SU-DHL-6 (cell line): ENCODE data around the gene NUBP2.

Experiments
- H2AFZ ChIP-seq: fragments of 200-600 bp; sonication (generic); 2 replicates; pipeline ENCODE4 v1.6.1; 2014; ENCODE audit warnings: low read depth, mild to moderate bottlenecking, moderate library complexity, mixed read lengths, antibody characterized with exemption, low read length; ENCODE audit not compliant: severe bottlenecking
- H3F3A ChIP-seq: fragments of 200-600 bp; shearing (Covaris generic); 2 replicates; pipeline ENCODE4 v1.6.0; 2016; ENCODE audit warnings: antibody characterized with exemption, mild to moderate bottlenecking; ENCODE audit not compliant: insufficient read depth
- H3K27ac ChIP-seq: fragments of 200-600 bp; sonication (generic); 2 replicates; pipeline ENCODE4 v1.5.1; 2016; ENCODE audit warnings: low read depth, mild to moderate bottlenecking, low read length, moderate library complexity, mixed read lengths
- H3K27me3 ChIP-seq: fragments of 200-600 bp; sonication (generic), shearing (Covaris generic); 2 replicates; pipeline ENCODE4 v1.6.0; 2014; ENCODE audit warnings: mild to moderate bottlenecking, low read length
- H3K36me3 ChIP-seq: fragments of 200-600 bp; sonication (generic); 2 replicates; pipeline ENCODE4 v1.6.1; 2014; ENCODE audit warnings: mild to moderate bottlenecking, low read length, mixed read lengths
- H3K4me2 ChIP-seq: fragments of 300-600, 200-600 bp; shearing (Covaris generic), sonication (generic); 2 replicates; pipeline ENCODE4 v1.6.0; 2014; ENCODE audit warnings: low read length, low read depth, mild to moderate bottlenecking; ENCODE audit not compliant: poor library complexity, severe bottlenecking
- H3K4me3 ChIP-seq: fragments of 200-600 bp; sonication (generic); 2 replicates; pipeline ENCODE4 v1.5.1; 2014; ENCODE audit warnings: antibody characterized with exemption, low read length, mild to moderate bottlenecking, mixed read lengths; ENCODE audit not compliant: insufficient read depth, poor library complexity, severe bottlenecking
- H3K79me2 ChIP-seq: fragments of 200-600 bp; sonication (generic); 2 replicates; pipeline ENCODE4 v1.6.1; 2014; ENCODE audit warnings: mild to moderate bottlenecking, low read length, moderate library complexity; ENCODE audit not compliant: insufficient read depth
- H3K9ac ChIP-seq: fragments of 200-600 bp; sonication (generic); 2 replicates; pipeline ENCODE4 v1.7.0; 2014; ENCODE audit warnings: mild to moderate bottlenecking, low read length
- H3K9me2 ChIP-seq: fragments of 200-600 bp; sonication (generic); replicated peaks from 2 replicates; pipeline ENCODE4 v1.6.1; 2014; ENCODE audit warnings: low read length; ENCODE audit not compliant: insufficient read depth
- H3K9me3 ChIP-seq: fragments of 200-600 bp; sonication (generic); 2 replicates; pipeline ENCODE4 v1.6.1; 2014; ENCODE audit warnings: low read length, mixed read lengths; ENCODE audit not compliant: insufficient read depth
- H4K20me1 ChIP-seq: fragments of 200-600 bp; sonication (generic); 2 replicates; pipeline ENCODE4 v1.6.1; 2014; ENCODE audit warnings: low read depth, mild to moderate bottlenecking, antibody characterized with exemption, low read length, moderate library complexity, mixed read lengths
- CTCF ChIP-seq: fragments of 200-600 bp; sonication (generic); IDR thresholded peaks from one replicate; pipeline ENCODE4 v1.5.1; 2017; ENCODE audit warnings: antibody characterized with exemption, mild to moderate bottlenecking, low read length, moderate library complexity; ENCODE audit not compliant: insufficient read depth, poor library complexity, severe bottlenecking
- EZH2phosphoT487 ChIP-seq: fragments of 200-600 bp; sonication (generic), shearing (Covaris generic); conservative IDR thresholded peaks from 2 replicates; pipeline ENCODE4 v1.6.1; 2018; ENCODE audit warnings: mild to moderate bottlenecking, antibody characterized with exemption, low read length, moderate library complexity, mixed read lengths

Gene NUBP2

GRCh38 chr16:1743376-1744337 lies 39.1 kb upstream of the NUBP2 start:
- H3K9me3 ChIP-seq: peaks cover 4% of the 10 kb centered on the region; the same call in 1 of the 2 replicates
- H3K27me3 ChIP-seq: no peaks in the 10 kb centered on the region
- no peak for TF ChIP-seq EZH2phosphoT487
- no peak for TF ChIP-seq CTCF
- no peaks in the 10 kb centered on the region for H4K20me1 ChIP-seq
- H3K9ac ChIP-seq: no peak overlapping the region
- no peaks in the 10 kb centered on the region for H3K79me2 ChIP-seq
- no peak overlapping the region for H2AFZ ChIP-seq
- no peaks in the 10 kb centered on the region for H3K9me2 ChIP-seq
- peaks cover 4% of the 10 kb centered on the region; the same call in 1 of the 2 replicates for H3F3A ChIP-seq
- no peak overlapping the region for H3K27ac ChIP-seq
- H3K4me2 ChIP-seq: no peak overlapping the region
- H3K4me3 ChIP-seq: no peak overlapping the region
- H3K36me3 ChIP-seq: no peaks in the 10 kb centered on the region

GRCh38 chr16:1744338-1744840 lies 38.4 kb upstream of the NUBP2 start:
- Histone ChIP-seq H3K27me3 (no peaks in the 10 kb centered on the region), H3K9me3 (peaks cover under 1% of the 10 kb centered on the region; the same call in 1 of the 2 replicates), H3K4me3 (no peak overlapping the region), H3K9ac (no peak overlapping the region), H3K9me2 (no peaks in the 10 kb centered on the region), H2AFZ (no peak overlapping the region), H3K36me3 (no peaks in the 10 kb centered on the region), H3K79me2 (no peaks in the 10 kb centered on the region), H4K20me1 (no peaks in the 10 kb centered on the region), H3K27ac (no peak overlapping the region), H3K4me2 (no peak overlapping the region), H3F3A (no peaks in the 10 kb centered on the region)
- no peak for TF ChIP-seq CTCF
- TF ChIP-seq EZH2phosphoT487: no peak

GRCh38 chr16:1745181-1745899 lies 37.4 kb upstream of the NUBP2 start:
- Histone ChIP-seq H4K20me1 (no peaks in the 10 kb centered on the region), H3K27ac (no peak overlapping the region), H3K9ac (no peak overlapping the region), H3K9me3 (no peaks in the 10 kb centered on the region), H3K36me3 (no peaks in the 10 kb centered on the region), H3F3A (no peaks in the 10 kb centered on the region), H2AFZ (no peak overlapping the region), H3K9me2 (no peaks in the 10 kb centered on the region), H3K4me3 (no peak overlapping the region), H3K4me2 (no peak overlapping the region), H3K27me3 (no peaks in the 10 kb centered on the region), H3K79me2 (no peaks in the 10 kb centered on the region)
- TF ChIP-seq CTCF: no peak
- no peak for TF ChIP-seq EZH2phosphoT487
